Subcutaneous adipose tissue (tissue), 4 donors: ENCODE data around the gene FTH1. TPM values are rescaled to one million over a fixed set of nuclear protein-coding genes. Genes with fewer than 3 reads are reported as not detected.

Experiments used
- CTCF ChIP-seq: fragments of 450-650 bp; IDR thresholded peaks from one replicate; pipeline ENCODE4 v1.5.1; 2016; ENCODE audit warnings: low read depth, mild to moderate bottlenecking, control low read depth, antibody characterized with exemption, moderate library complexity
- total RNA-seq, 4 donors: library from RNA; depleted of rRNA; stranded (reverse); fragments of >200 nt; gene quantifications; one replicate each; pipeline ENCODE4 v1.1.0, GENCODE V29; 2016

FTH1 gene
- total RNA-seq, 4 donors from 2014 or later, result 6,293 to 12,889 (median 8,191) TPM

GRCh38 chr11:61996933-61997332 is 29.5 kb upstream of the FTH1 start:
- no peak for TF ChIP-seq CTCF

- TF ChIP-seq CTCF, result no peak
Observed at GRCh38 chr11:61994981-61995380, 27.5 kb upstream of the FTH1 start.

GRCh38 chr11:61985869-61986268 is 18.4 kb upstream of the FTH1 start:
- no peak for TF ChIP-seq CTCF

GRCh38 chr11:61983419-61983818 is 16.0 kb upstream of the FTH1 start:
- no peak for TF ChIP-seq CTCF

GRCh38 chr11:61980783-61981541 is 13.5 kb upstream of the FTH1 start:
- TF ChIP-seq CTCF, result no peak

- TF ChIP-seq CTCF, result no peak
Observed at GRCh38 chr11:61978703-61979661, 11.5 kb upstream of the FTH1 start.
